ENCODE results near the gene SCARB1. TPM values are rescaled to one million over a fixed set of nuclear protein-coding genes. Genes with fewer than 3 reads are reported as not detected.
A peak's percentile ranks its signal among the peaks of the same experiment; 100 is the strongest.

Gene SCARB1
- total RNA-seq, 2 experiments from 2014 or later: 5.3 to 6.2 TPM

GRCh38 chr12:124878795-124879516 is 15.3 kb upstream of the SCARB1 start:
- DNase-seq: no peak
- H3K4me3 Mint-ChIP-seq: no peak overlapping the region
- no peaks in the 10 kb centered on the region for H3K9me3 Mint-ChIP-seq
- H3K4me1 Mint-ChIP-seq: peaks cover 14% of the 10 kb centered on the region
- no peak overlapping the region for H3K27ac Mint-ChIP-seq
- no peaks in the 10 kb centered on the region for H3K27me3 Mint-ChIP-seq
- ChIA-PET CTCF (interaction anchor here (0.6 kb wide), 2 partner anchors 218 to 347 kb away, joined by 3 to 4 read pairs; no protein-coding TSS in a partner anchor), POLR2A (no interaction called here)
- H3K36me3 Mint-ChIP-seq (ENCODE audit: low read depth): no peaks in the 10 kb centered on the region

- H3K27me3 Mint-ChIP-seq: no peaks in the 10 kb centered on the region
- peaks cover 17% of the 10 kb centered on the region for H3K4me1 Mint-ChIP-seq
- no peaks in the 10 kb centered on the region for H3K9me3 Mint-ChIP-seq
- POLR2A ChIA-PET: no interaction called here
- H3K27ac Mint-ChIP-seq: no peak overlapping the region
- H3K4me3 Mint-ChIP-seq: no peak overlapping the region
- CTCF ChIA-PET: no interaction called here
- H3K36me3 Mint-ChIP-seq (ENCODE audit: low read depth): no peaks in the 10 kb centered on the region
- no peak for DNase-seq
Observed at GRCh38 chr12:124877423-124877822, 13.8 kb upstream of the SCARB1 start.

DNA sequence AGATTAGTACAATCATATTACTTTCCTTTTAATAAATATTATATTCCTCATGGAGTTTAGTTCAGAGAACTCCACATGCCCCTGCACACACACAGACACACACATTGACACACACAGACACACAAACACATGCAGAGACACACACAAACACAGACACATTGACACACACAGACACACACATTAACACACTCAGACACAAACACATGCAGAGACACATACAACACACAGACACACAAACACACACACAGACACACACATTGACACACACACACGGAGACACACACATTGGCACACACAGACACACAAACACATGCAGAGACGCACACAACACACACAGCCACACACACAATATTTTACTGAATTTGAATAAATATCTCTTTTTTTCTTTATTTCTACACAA is 12.5 kb upstream of the SCARB1 start:
- peaks cover 9% of the 10 kb centered on the region for H3K4me1 Mint-ChIP-seq
- no peak overlapping the region for H3K27ac Mint-ChIP-seq
- H3K36me3 Mint-ChIP-seq (ENCODE audit: low read depth): no peaks in the 10 kb centered on the region
- ChIA-PET CTCF (no interaction called here), POLR2A (no interaction called here)
- H3K27me3 Mint-ChIP-seq: no peaks in the 10 kb centered on the region
- DNase-seq: no peak
- H3K4me3 Mint-ChIP-seq: no peak overlapping the region
- no peaks in the 10 kb centered on the region for H3K9me3 Mint-ChIP-seq

DNA sequence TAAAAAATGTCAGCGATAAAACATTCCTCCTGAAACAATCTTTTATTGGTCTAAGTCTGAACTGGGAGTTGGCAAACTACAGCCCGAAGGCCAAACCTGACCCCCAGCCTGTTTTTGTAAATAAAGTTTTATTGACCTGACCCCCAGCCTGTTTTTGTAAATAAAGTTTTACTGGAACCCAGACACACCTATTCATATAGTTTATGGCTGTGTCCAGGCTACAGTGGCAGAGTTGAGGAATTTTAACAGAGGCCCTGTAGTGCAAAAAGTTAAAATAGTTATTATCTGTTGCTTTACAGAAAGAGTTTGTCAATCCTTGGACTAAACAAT is 12.1 kb upstream of the SCARB1 start:
- no peak overlapping the region for H3K4me3 Mint-ChIP-seq
- no peaks in the 10 kb centered on the region for H3K9me3 Mint-ChIP-seq
- CTCF ChIA-PET: no interaction called here
- DNase-seq: no peak
- H3K36me3 Mint-ChIP-seq (ENCODE audit: low read depth): no peaks in the 10 kb centered on the region
- no peak overlapping the region for H3K27ac Mint-ChIP-seq
- POLR2A ChIA-PET: no interaction called here
- H3K4me1 Mint-ChIP-seq: peaks cover 5% of the 10 kb centered on the region
- no peaks in the 10 kb centered on the region for H3K27me3 Mint-ChIP-seq

- Mint-ChIP-seq H3K36me3 (ENCODE audit: low read depth) (no peaks in the 10 kb centered on the region), H3K4me1 (peaks cover 4% of the 10 kb centered on the region), H3K27ac (no peak overlapping the region), H3K27me3 (no peaks in the 10 kb centered on the region), H3K9me3 (no peaks in the 10 kb centered on the region), H3K4me3 (no peak overlapping the region)
- no peak for DNase-seq
- ChIA-PET POLR2A (no interaction called here), CTCF (no interaction called here)
Observed at GRCh38 chr12:124874988-124875802, 11.5 kb upstream of the SCARB1 start.

DNA sequence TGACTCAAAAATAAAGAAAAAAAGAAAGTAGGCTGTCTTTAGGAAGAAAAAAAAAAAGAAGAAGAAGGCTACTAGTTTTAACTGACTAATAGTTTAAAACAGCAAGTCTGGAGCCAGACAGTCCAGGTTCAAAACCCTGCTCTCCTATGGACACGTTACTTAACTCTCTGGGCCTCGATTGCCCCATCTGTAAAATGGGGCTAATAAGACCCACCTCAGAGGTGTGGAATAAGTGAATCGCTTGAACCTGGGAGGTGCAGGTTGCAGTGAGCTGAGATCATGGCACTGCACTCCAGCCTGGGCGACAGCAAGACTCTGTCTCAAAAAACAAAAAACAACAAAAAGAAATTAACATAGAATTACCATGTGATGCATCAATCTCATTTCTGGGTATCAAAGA is 10.5 kb upstream of the SCARB1 start:
- CTCF ChIA-PET: no interaction called here
- Mint-ChIP-seq H3K27ac (no peak overlapping the region), H3K4me1 (peaks cover 7% of the 10 kb centered on the region), H3K36me3 (ENCODE audit: low read depth) (no peaks in the 10 kb centered on the region), H3K4me3 (no peak overlapping the region), H3K27me3 (peaks cover 3% of the 10 kb centered on the region), H3K9me3 (no peaks in the 10 kb centered on the region)
- DNase-seq: no peak
- POLR2A ChIA-PET: no interaction called here

- Mint-ChIP-seq H3K4me1 (peaks cover 13% of the 10 kb centered on the region), H3K36me3 (ENCODE audit: low read depth) (no peaks in the 10 kb centered on the region), H3K9me3 (no peaks in the 10 kb centered on the region), H3K27ac (no peak overlapping the region), H3K4me3 (no peak overlapping the region), H3K27me3 (peaks cover 8% of the 10 kb centered on the region)
- DNase-seq: no peak
- ChIA-PET POLR2A (interaction anchor here (0.6 kb wide), 1 partner anchor 33 kb away, joined by 3 read pairs; no protein-coding TSS in a partner anchor), CTCF (interaction anchor here (1.3 kb wide), 1 partner anchor 23 kb away, joined by 3 read pairs; no protein-coding TSS in a partner anchor)
Observed at GRCh38 chr12:124872068-124872719, 8.5 kb upstream of the SCARB1 start.

- POLR2A ChIA-PET: no interaction called here
- H3K36me3 Mint-ChIP-seq (ENCODE audit: low read depth): no peaks in the 10 kb centered on the region
- peaks cover 13% of the 10 kb centered on the region for H3K4me1 Mint-ChIP-seq
- H3K27ac Mint-ChIP-seq: no peak overlapping the region
- no peaks in the 10 kb centered on the region for H3K9me3 Mint-ChIP-seq
- peaks cover 8% of the 10 kb centered on the region for H3K27me3 Mint-ChIP-seq
- CTCF ChIA-PET: interaction anchor here (1.3 kb wide), 1 partner anchor 22 kb away, joined by 3 read pairs; no protein-coding TSS in a partner anchor
- DNase-seq: no peak
- no peak overlapping the region for H3K4me3 Mint-ChIP-seq
Observed at GRCh38 chr12:124871297-124871696, 7.6 kb upstream of the SCARB1 start.

DNA sequence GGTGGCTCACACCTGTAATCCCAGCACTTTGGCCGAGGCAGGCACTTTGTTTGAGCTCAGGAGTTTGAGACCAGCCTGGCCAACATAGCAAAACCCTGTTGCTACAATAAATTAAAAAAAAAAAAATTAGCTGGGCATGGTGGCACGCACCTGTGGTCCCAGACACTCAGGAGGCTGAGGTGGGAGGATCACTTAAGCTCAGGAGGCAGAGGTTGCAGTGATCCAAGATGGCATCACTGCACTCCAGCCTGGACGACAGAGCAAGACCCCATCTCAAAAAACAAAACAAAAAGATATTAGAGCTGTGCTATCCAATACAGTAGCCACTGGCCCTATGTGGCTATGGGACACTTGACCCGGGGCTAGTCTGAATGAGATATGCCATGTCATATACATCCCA is 6.9 kb upstream of the SCARB1 start:
- Mint-ChIP-seq H3K4me1 (peaks cover 13% of the 10 kb centered on the region), H3K36me3 (ENCODE audit: low read depth) (no peaks in the 10 kb centered on the region), H3K9me3 (no peaks in the 10 kb centered on the region), H3K27me3 (peaks cover 8% of the 10 kb centered on the region), H3K4me3 (no peak overlapping the region), H3K27ac (no peak overlapping the region)
- ChIA-PET CTCF (no interaction called here), POLR2A (interaction anchor here (0.6 kb wide), 1 partner anchor 316 kb away, joined by 3 read pairs; the partner anchor contains the start of gene TMEM132B)
- DNase-seq: no peak

- POLR2A ChIA-PET: no interaction called here
- DNase-seq: no peak
- peaks cover 17% of the 10 kb centered on the region for H3K4me1 Mint-ChIP-seq
- no peak overlapping the region for H3K27ac Mint-ChIP-seq
- H3K4me3 Mint-ChIP-seq: no peak overlapping the region
- CTCF ChIA-PET: interaction anchor here (1.0 kb wide), 1 partner anchor 11 kb away, joined by 3 read pairs; no protein-coding TSS in a partner anchor
- H3K9me3 Mint-ChIP-seq: no peaks in the 10 kb centered on the region
- H3K36me3 Mint-ChIP-seq (ENCODE audit: low read depth): no peaks in the 10 kb centered on the region
- H3K27me3 Mint-ChIP-seq: peaks cover 8% of the 10 kb centered on the region
Observed at GRCh38 chr12:124869059-124869665, 5.5 kb upstream of the SCARB1 start.

- ChIA-PET POLR2A (no interaction called here), CTCF (interaction anchor here (1.0 kb wide), 1 partner anchor 12 kb away, joined by 3 read pairs; no protein-coding TSS in a partner anchor)
- no peak for DNase-seq
- H3K9me3 Mint-ChIP-seq: no peaks in the 10 kb centered on the region
- H3K36me3 Mint-ChIP-seq (ENCODE audit: low read depth): no peaks in the 10 kb centered on the region
- peaks cover 8% of the 10 kb centered on the region for H3K27me3 Mint-ChIP-seq
- H3K27ac Mint-ChIP-seq: peak overlapping the region; percentile 27
- H3K4me3 Mint-ChIP-seq: no peak overlapping the region
- peaks cover 18% of the 10 kb centered on the region for H3K4me1 Mint-ChIP-seq
Observed at GRCh38 chr12:124868252-124869058, 4.8 kb upstream of the SCARB1 start.

DNA sequence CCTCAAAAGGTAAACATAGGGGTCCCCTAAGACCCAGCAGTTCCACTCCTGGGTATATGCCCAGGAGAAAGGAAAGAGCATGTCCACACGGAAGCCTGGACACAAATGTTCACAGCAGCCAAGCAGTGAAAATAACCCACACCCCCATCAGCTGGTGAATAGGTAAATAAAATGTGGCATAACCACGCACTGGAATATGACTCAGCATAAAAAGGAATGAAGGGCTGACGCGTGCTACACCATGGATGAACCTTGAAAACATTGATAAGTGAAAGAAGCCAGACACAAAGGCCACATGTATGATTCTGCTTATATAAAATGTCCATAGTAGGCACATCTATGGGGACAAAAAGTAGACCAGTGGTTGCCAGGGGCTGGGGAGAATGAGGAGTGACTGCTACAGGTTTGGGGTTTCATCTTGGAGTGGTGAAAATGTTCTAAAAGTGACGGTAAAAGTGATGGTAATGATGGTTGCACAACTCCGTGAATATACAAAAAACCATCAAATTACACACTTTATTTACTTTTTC is 3.8 kb upstream of the SCARB1 start:
- ChIA-PET POLR2A (no interaction called here), CTCF (no interaction called here)
- H3K27me3 Mint-ChIP-seq: peaks cover 8% of the 10 kb centered on the region
- H3K36me3 Mint-ChIP-seq (ENCODE audit: low read depth): no peaks in the 10 kb centered on the region
- no peak for DNase-seq
- no peaks in the 10 kb centered on the region for H3K9me3 Mint-ChIP-seq
- H3K4me3 Mint-ChIP-seq: no peak overlapping the region
- no peak overlapping the region for H3K27ac Mint-ChIP-seq
- H3K4me1 Mint-ChIP-seq: peaks cover 22% of the 10 kb centered on the region

All from activated CD4-positive, alpha-beta T cell treated with anti-CD3 and anti-CD28 coated beads, Interleukin-2, amount 10 ng/mL, durations not matched to agents 7 days and 5 days (primary cell).